Panc1 (cell line): ENCODE data around the gene TRIO. TPM values are rescaled to one million over a fixed set of nuclear protein-coding genes. Genes with fewer than 3 reads are reported as not detected.

Experiments used
- ATAC-seq: fragments of 200-7000 bp; cut with Tn5 transposase; 2 replicates; pipeline ENCODE4 v1.9.1; 2020; ENCODE audit warnings: mild to moderate bottlenecking, moderate library complexity
- BruUV-seq: library from RNA; stranded (reverse); fragments of 400-500 nt; replicated peaks from 2 replicates; lab custom pipeline; 2021; lab: Mats Ljungman, UMichigan
- CTCF ChIA-PET: fragments of 300-600 bp; sonication (Branson Sonifier 250); formaldehyde crosslinking; loops from one replicate; lab custom pipeline; 2022; ENCODE audit warnings: antibody characterized with exemption; lab: Charles Lee
- POLR2A ChIA-PET: fragments of 300-600 bp; sonication (Branson Sonifier 250); formaldehyde crosslinking; loops from one replicate; lab custom pipeline; 2022; ENCODE audit warnings: antibody characterized with exemption; lab: Charles Lee
- DNase-seq: peaks from one replicate; pipeline ENCODE4 v3.0.0-alpha.2; 2010; ENCODE audit warnings: low read depth, low spot score
- H3K27ac ChIP-seq: 2 replicates; pipeline ENCODE4 v1.5.1; 2011; ENCODE audit warnings: mild to moderate bottlenecking, low read length, inconsistent platforms
- H3K27me3 ChIP-seq: fragments of 200-500 bp; sonication (Bioruptor generic); 2 replicates; pipeline ENCODE4 v1.6.0; 2014; ENCODE audit warnings: low read length, inconsistent platforms; ENCODE audit not compliant: control insufficient read depth, insufficient read depth
- H3K36me3 ChIP-seq: fragments of 200-500 bp; sonication (Bioruptor generic); 2 replicates; pipeline ENCODE4 v1.5.1; 2014; ENCODE audit warnings: inconsistent platforms, mild to moderate bottlenecking, low read length, moderate library complexity; ENCODE audit not compliant: control insufficient read depth, insufficient read depth
- H3K4me1 ChIP-seq: 2 replicates; pipeline ENCODE4 v1.5.1; 2011; ENCODE audit warnings: inconsistent platforms, mild to moderate bottlenecking, low read length, moderate library complexity; ENCODE audit not compliant: control insufficient read depth, insufficient read depth
- H3K4me3 ChIP-seq, 2 experiments: 2 replicates each; pipeline ENCODE4 v1.5.1; 2011 to 2012; ENCODE audit warnings: low read depth in 2 of 2, low read length in 2 of 2, mild to moderate bottlenecking in 2 of 2, inconsistent platforms in 1 of 2, moderate library complexity in 1 of 2
- H3K9me3 ChIP-seq: fragments of 200-500 bp; sonication (Bioruptor generic); 2 replicates; pipeline ENCODE4 v1.5.1; 2014; ENCODE audit warnings: low read depth, mild to moderate bottlenecking, inconsistent platforms, low read length, moderate library complexity; ENCODE audit not compliant: control insufficient read depth, insufficient read depth
- POLR2AphosphoS5 ChIP-seq: IDR thresholded peaks from 2 replicates; pipeline ENCODE4 v1.6.1; 2012; ENCODE audit warnings: mild to moderate bottlenecking, low read depth, low read length, moderate library complexity
- SIN3A ChIP-seq: IDR thresholded peaks from 2 replicates; pipeline ENCODE4 v1.6.1; 2012; ENCODE audit warnings: low read depth, mild to moderate bottlenecking, low read length, moderate library complexity, borderline replicate concordance; ENCODE audit not compliant: insufficient read depth
- TCF7L2 ChIP-seq: IDR thresholded peaks from 2 replicates; pipeline ENCODE4 v1.6.1; 2011; ENCODE audit warnings: mild to moderate bottlenecking, low read depth, low read length, inconsistent platforms
- in situ Hi-C: cut with HindIII; loops from 2 replicates; pipeline ENCODE4 v1.10.0; 2016; ENCODE audit warnings: low sequenced_read_pairs, low pct_unique_long_range_greater_than_20kb
- intact Hi-C: fragments of 100-400 bp; cut with micrococcal nuclease; formaldehyde crosslinking; loops from one replicate; pipeline ENCODE4 v1.10.0; 2022; ENCODE audit not compliant: unreplicated experiment
- total RNA-seq: library from RNA; stranded (reverse); gene quantifications from one replicate; pipeline ENCODE4 v1.2.1, GENCODE V29; 2021; ENCODE audit not compliant: unreplicated experiment
- TF ChIP-seq, protein P1 (sequence below), 2 experiments: IDR thresholded peaks; 2 replicates each; pipeline ENCODE4 v1.6.1; 2011 to 2012; ENCODE audit warnings: low read depth in 2 of 2, control low read depth in 1 of 2, low read length in 1 of 2, mild to moderate bottlenecking in 1 of 2, moderate library complexity in 1 of 2; ENCODE audit not compliant: insufficient read depth in 1 of 2
- TF ChIP-seq, protein P2 (sequence below): fragments of 450-650 bp; IDR thresholded peaks from 2 replicates; pipeline ENCODE4 v1.5.1; 2017; ENCODE audit warnings: mild to moderate bottlenecking

TRIO gene
- total RNA-seq, 1 experiment from 2014 or later: 349 TPM

DNA sequence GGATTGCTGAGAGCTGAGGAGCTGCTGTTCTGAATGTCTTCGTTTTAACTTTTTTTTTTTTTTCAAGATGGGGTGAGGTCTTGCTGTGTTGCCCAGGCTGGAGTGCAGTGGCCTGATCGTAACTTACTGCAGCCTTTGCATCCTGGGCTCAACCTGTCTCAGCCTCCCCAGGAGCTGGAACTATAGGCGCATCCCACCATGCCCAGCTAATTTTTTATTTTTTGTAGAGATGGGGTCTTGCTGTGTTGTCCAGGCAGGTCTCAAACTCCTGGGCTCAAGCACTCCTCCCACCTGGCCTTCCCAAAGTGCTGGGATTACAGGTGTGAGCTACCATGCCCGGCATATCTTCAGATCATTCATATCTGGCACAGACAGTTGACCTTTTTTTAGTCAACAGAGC is 46.5 kb downstream of the TRIO start:
- in situ Hi-C loops (no loop called here), intact Hi-C loops (loop anchor here (5.0 kb wide), 2 partner anchors 42 to 673 kb away; no protein-coding TSS in a partner anchor)
- ChIA-PET CTCF (interaction anchor here (0.6 to 0.7 kb wide), 3 partner anchors 80 to 1657 kb away, joined by 3 to 5 read pairs (median 4); no protein-coding TSS in a partner anchor), POLR2A (interaction anchor here (0.6 to 1.2 kb wide), 5 partner anchors 33 to 204 kb away, joined by 3 to 6 read pairs (median 4); no protein-coding TSS in a partner anchor)
- DNase-seq: no peak
- no TSS peak for BruUV-seq
- H3K36me3 ChIP-seq: peaks cover 2% of the 10 kb centered on the region; the same call in 1 of the 2 replicates
- peak; percentile 2; the same call in 1 of the 2 replicates for ATAC-seq
- H3K4me1 ChIP-seq: peaks cover 99% of the 10 kb centered on the region
- no peaks in the 10 kb centered on the region for H3K9me3 ChIP-seq
- peak overlapping the region; percentile 99 for H3K27ac ChIP-seq
- H3K27me3 ChIP-seq: no peaks in the 10 kb centered on the region
- TF ChIP-seq POLR2AphosphoS5 (no peak), TCF7L2 (no peak), SIN3A (no peak)
- TF ChIP-seq, protein P1, sequence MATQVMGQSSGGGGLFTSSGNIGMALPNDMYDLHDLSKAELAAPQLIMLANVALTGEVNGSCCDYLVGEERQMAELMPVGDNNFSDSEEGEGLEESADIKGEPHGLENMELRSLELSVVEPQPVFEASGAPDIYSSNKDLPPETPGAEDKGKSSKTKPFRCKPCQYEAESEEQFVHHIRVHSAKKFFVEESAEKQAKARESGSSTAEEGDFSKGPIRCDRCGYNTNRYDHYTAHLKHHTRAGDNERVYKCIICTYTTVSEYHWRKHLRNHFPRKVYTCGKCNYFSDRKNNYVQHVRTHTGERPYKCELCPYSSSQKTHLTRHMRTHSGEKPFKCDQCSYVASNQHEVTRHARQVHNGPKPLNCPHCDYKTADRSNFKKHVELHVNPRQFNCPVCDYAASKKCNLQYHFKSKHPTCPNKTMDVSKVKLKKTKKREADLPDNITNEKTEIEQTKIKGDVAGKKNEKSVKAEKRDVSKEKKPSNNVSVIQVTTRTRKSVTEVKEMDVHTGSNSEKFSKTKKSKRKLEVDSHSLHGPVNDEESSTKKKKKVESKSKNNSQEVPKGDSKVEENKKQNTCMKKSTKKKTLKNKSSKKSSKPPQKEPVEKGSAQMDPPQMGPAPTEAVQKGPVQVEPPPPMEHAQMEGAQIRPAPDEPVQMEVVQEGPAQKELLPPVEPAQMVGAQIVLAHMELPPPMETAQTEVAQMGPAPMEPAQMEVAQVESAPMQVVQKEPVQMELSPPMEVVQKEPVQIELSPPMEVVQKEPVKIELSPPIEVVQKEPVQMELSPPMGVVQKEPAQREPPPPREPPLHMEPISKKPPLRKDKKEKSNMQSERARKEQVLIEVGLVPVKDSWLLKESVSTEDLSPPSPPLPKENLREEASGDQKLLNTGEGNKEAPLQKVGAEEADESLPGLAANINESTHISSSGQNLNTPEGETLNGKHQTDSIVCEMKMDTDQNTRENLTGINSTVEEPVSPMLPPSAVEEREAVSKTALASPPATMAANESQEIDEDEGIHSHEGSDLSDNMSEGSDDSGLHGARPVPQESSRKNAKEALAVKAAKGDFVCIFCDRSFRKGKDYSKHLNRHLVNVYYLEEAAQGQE (IDR thresholded peaks at IDR 0.05; ENCODE audit: insufficient read depth in 1 of 2, low read depth in 2 of 2, low read length in 1 of 2): no peak
- TF ChIP-seq, protein P2, sequence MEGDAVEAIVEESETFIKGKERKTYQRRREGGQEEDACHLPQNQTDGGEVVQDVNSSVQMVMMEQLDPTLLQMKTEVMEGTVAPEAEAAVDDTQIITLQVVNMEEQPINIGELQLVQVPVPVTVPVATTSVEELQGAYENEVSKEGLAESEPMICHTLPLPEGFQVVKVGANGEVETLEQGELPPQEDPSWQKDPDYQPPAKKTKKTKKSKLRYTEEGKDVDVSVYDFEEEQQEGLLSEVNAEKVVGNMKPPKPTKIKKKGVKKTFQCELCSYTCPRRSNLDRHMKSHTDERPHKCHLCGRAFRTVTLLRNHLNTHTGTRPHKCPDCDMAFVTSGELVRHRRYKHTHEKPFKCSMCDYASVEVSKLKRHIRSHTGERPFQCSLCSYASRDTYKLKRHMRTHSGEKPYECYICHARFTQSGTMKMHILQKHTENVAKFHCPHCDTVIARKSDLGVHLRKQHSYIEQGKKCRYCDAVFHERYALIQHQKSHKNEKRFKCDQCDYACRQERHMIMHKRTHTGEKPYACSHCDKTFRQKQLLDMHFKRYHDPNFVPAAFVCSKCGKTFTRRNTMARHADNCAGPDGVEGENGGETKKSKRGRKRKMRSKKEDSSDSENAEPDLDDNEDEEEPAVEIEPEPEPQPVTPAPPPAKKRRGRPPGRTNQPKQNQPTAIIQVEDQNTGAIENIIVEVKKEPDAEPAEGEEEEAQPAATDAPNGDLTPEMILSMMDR: no peak
- H3K4me3 ChIP-seq: peak overlapping the region in 1 of 2 experiments; percentile 38; a peak in 2 of 4 replicates

DNA sequence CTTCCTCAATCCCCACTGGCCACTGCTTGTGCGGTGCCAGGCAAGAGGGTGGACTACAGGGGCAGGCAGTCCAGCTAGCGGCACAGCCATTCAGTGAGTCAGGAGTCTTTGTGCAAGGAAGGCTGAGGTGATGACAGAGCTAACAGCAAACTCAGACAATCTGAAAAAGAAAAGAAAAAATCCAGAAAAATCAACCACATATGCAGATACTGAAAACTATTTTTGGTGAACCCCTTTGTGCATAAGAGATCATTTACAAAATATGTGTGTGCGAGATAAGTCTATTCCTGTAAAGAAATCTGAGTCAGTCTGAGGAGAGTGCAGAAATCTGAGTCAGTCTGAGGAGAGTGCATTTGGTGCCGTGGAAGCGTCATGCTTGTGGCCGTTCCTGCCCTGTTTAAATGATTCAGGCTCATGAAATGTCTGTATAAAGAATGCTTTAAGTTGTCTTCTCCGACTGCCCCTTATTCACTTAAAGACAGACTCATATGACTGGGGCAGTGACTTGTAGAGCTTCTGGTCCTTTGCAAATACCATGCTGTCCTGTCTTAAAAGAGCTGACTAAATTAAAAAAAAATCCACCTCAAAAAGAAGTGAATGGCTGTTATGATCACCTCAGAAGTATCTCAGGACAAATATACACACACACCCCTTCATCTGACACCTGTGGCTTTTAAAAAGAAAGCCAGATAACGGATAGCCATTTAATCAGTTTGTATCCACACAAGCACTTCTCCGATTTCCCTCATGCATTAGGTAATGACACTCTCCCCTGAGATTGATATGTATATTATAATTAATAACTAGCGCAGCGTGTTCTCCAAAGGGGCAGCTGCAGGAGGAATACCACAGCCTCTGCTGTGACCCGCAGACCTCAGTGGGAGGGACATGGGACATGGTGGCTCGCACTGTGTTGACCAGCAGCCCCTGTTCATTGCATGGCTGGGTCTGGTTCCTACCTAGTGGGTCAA is 47.3 kb downstream of the TRIO start:
- peak overlapping the region; percentile 99 for H3K27ac ChIP-seq
- POLR2A ChIA-PET: interaction anchor here (0.7 to 1.2 kb wide), 4 partner anchors 11 to 66 kb away, joined by 3 to 6 read pairs (median 4); no protein-coding TSS in a partner anchor
- CTCF ChIA-PET: interaction anchor here (0.5 to 0.7 kb wide), 4 partner anchors 10 to 79 kb away, joined by 3 to 5 read pairs (median 4); no protein-coding TSS in a partner anchor
- ATAC-seq (peak; percentile 81), DNase-seq (peak; percentile 98)
- no TSS peak for BruUV-seq
- peaks cover 5% of the 10 kb centered on the region; the same call in 1 of the 2 replicates for H3K36me3 ChIP-seq
- peak overlapping the region; percentile 1 to 38; a peak in 2 of 4 replicates for H3K4me3 ChIP-seq
- in situ Hi-C loops: no loop called here
- intact Hi-C loops: loop anchor here (5.0 kb wide), 1 partner anchor 43 kb away; no protein-coding TSS in a partner anchor
- peaks cover 99% of the 10 kb centered on the region for H3K4me1 ChIP-seq
- H3K27me3 ChIP-seq: no peaks in the 10 kb centered on the region
- no peaks in the 10 kb centered on the region for H3K9me3 ChIP-seq
- TF ChIP-seq, protein P2: no peak
- TF ChIP-seq POLR2AphosphoS5: peak; percentile 48; the same call in 1 of the 2 replicates
- TF ChIP-seq, protein P1 (IDR thresholded peaks at IDR 0.05; ENCODE audit: insufficient read depth in 1 of 2, low read depth in 2 of 2, low read length in 1 of 2): no peak
- TF ChIP-seq TCF7L2: 0 out of 2 replicates have a peak, but pooled peaks have one; percentile 30
- TF ChIP-seq SIN3A: 0 out of 2 replicates have a peak, but pooled peaks have one; percentile 41
